OCI-LY3 (cell line): ENCODE data around the gene PIK3R6.

ENCODE experiments used
- H2AFZ ChIP-seq: fragments of 200-600, 300-600 bp; shearing (Covaris generic); 2 replicates; pipeline ENCODE4 v1.6.0; 2014; ENCODE audit warnings: antibody characterized with exemption, low read depth, low read length
- H3K27ac ChIP-seq: fragments of 200-600, 300-600 bp; sonication (generic); 2 replicates; pipeline ENCODE4 v1.5.1; 2014; ENCODE audit warnings: mild to moderate bottlenecking, low read length, moderate library complexity, mixed read lengths
- H3K27me3 ChIP-seq: fragments of 200-600, 300-600 bp; sonication (generic); 2 replicates; pipeline ENCODE4 v1.6.1; 2014; ENCODE audit warnings: low read depth, low read length, mixed read lengths
- H3K36me3 ChIP-seq: fragments of 200-600, 300-600 bp; sonication (generic); replicated peaks from 2 replicates; pipeline ENCODE3; 2014; ENCODE audit warnings: low read depth, low read length, mixed read lengths
- H3K4me1 ChIP-seq: fragments of 300-600, 200-600 bp; sonication (generic); 2 replicates; pipeline ENCODE4 v1.6.1; 2014; ENCODE audit warnings: low read length, mixed read lengths
- H3K4me2 ChIP-seq: fragments of 200-600, 300-600 bp; sonication (generic); 2 replicates; pipeline ENCODE4 v1.6.1; 2014; ENCODE audit warnings: low read length, mixed read lengths
- H3K4me3 ChIP-seq: fragments of 300-600, 200-600 bp; sonication (generic); 2 replicates; pipeline ENCODE4 v1.5.1; 2014; ENCODE audit warnings: antibody characterized with exemption, mild to moderate bottlenecking, low read length, moderate library complexity
- H3K79me2 ChIP-seq: fragments of 300-600, 200-600 bp; shearing (Covaris generic); 2 replicates; pipeline ENCODE4 v1.6.1; 2014; ENCODE audit warnings: mild to moderate bottlenecking, low read length, mixed read lengths
- H3K9ac ChIP-seq: fragments of 300-600, 200-600 bp; shearing (Covaris generic); 2 replicates; pipeline ENCODE4 v1.6.0; 2014; ENCODE audit warnings: mild to moderate bottlenecking, low read length, moderate library complexity
- H3K9me3 ChIP-seq: fragments of 200-600, 300-600 bp; shearing (Covaris generic); 2 replicates; pipeline ENCODE4 v1.6.1; 2014; ENCODE audit warnings: low read length, mixed read lengths; ENCODE audit not compliant: insufficient read depth
- H4K20me1 ChIP-seq: fragments of 200-600, 300-600 bp; sonication (generic); 2 replicates; pipeline ENCODE4 v1.6.1; 2016; ENCODE audit warnings: low read length, mixed read lengths; ENCODE audit not compliant: insufficient read depth
- EZH2phosphoT487 ChIP-seq: fragments of 200-600 bp; shearing (Covaris generic); IDR thresholded peaks from 2 replicates; pipeline ENCODE4 v1.6.1; 2018; ENCODE audit warnings: antibody characterized with exemption, mixed run types, low read depth
- TF ChIP-seq, protein P1 (sequence below): fragments of 200-600, 300-600 bp; sonication (generic); IDR thresholded peaks from 2 replicates; pipeline ENCODE4 v1.5.1; 2014; ENCODE audit warnings: antibody characterized with exemption, low read length, low read depth

PIK3R6 gene

DNA sequence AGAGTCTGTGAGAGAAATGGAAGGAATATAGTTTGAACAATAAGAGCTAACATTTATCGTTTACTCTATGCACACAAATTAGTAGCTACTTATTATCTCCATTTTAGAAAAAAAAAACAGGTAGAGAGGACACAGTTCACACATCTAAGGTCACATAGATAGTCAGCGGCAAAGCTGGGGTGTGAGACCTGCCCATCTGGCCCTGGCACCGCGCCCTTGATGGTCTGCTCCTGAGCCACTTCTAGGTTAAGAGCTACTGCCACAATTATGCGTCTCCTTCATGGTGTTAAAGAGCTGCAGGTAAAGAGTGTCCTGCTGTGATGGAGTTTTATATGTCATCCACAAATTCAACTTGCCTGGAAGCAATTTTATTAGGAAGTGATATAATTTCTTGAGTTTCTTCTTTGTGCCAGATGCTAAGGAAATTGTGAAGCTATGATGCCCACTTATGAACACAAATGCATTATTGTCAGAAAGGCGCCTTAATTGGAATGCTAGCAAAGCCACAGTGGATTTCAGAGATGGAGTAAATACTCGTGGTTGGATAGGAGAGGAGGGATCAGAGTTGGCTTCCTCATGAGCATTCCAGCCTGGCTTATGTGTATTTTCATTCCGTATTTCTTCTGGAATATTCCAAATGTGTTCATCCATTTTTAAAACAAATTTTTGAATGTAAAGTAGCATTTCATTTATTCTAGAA is 47.0 kb downstream of the PIK3R6 start:
- H3K4me1 ChIP-seq: no peaks in the 10 kb centered on the region
- H3K9ac ChIP-seq: no peak overlapping the region
- no peak overlapping the region for H3K4me2 ChIP-seq
- no peak overlapping the region for H3K4me3 ChIP-seq
- no peak overlapping the region for H3K27ac ChIP-seq
- H4K20me1 ChIP-seq: no peaks in the 10 kb centered on the region
- TF ChIP-seq EZH2phosphoT487: no peak
- TF ChIP-seq, protein P1, sequence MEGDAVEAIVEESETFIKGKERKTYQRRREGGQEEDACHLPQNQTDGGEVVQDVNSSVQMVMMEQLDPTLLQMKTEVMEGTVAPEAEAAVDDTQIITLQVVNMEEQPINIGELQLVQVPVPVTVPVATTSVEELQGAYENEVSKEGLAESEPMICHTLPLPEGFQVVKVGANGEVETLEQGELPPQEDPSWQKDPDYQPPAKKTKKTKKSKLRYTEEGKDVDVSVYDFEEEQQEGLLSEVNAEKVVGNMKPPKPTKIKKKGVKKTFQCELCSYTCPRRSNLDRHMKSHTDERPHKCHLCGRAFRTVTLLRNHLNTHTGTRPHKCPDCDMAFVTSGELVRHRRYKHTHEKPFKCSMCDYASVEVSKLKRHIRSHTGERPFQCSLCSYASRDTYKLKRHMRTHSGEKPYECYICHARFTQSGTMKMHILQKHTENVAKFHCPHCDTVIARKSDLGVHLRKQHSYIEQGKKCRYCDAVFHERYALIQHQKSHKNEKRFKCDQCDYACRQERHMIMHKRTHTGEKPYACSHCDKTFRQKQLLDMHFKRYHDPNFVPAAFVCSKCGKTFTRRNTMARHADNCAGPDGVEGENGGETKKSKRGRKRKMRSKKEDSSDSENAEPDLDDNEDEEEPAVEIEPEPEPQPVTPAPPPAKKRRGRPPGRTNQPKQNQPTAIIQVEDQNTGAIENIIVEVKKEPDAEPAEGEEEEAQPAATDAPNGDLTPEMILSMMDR: no peak
- no peaks in the 10 kb centered on the region for H3K79me2 ChIP-seq
- H3K9me3 ChIP-seq: no peaks in the 10 kb centered on the region
- no peaks in the 10 kb centered on the region for H3K36me3 ChIP-seq
- no peaks in the 10 kb centered on the region; the same call in 1 of the 2 replicates for H3K27me3 ChIP-seq
- H2AFZ ChIP-seq: no peak overlapping the region

GRCh38 chr17:8818654-8819330 is 48.7 kb downstream of the PIK3R6 start:
- Histone ChIP-seq H3K4me3 (no peak overlapping the region), H3K27ac (no peak overlapping the region), H3K4me2 (no peak overlapping the region), H3K36me3 (no peaks in the 10 kb centered on the region), H3K79me2 (no peaks in the 10 kb centered on the region), H3K4me1 (no peaks in the 10 kb centered on the region), H2AFZ (no peak overlapping the region), H3K27me3 (no peaks in the 10 kb centered on the region; the same call in 1 of the 2 replicates), H4K20me1 (no peaks in the 10 kb centered on the region), H3K9me3 (no peaks in the 10 kb centered on the region), H3K9ac (no peak overlapping the region)
- TF ChIP-seq, protein P1: no peak
- no peak for TF ChIP-seq EZH2phosphoT487

DNA sequence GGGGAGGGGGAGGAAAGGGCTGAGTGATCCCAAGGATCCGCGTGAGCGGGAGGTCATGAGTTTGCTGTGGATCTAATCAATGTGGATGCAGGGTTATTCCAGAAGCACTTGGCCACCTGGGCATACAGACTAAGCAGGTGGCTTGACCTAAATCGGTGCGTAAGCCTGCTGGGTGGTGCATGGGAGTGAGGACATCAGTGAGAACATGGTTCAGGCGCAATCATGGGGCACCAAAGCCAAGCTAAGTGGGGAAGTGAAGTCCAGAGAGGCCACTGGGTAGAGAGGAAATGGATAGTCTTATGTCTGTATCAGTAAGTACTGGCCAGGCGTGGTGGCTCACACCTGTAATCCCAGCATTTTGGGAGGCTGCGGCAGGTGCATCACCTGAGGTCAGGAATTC is 49.4 kb downstream of the PIK3R6 start:
- no peaks in the 10 kb centered on the region for H3K36me3 ChIP-seq
- H3K4me1 ChIP-seq: no peaks in the 10 kb centered on the region
- no peak overlapping the region for H3K4me3 ChIP-seq
- no peak for TF ChIP-seq EZH2phosphoT487
- TF ChIP-seq, protein P1: no peak
- no peak overlapping the region for H2AFZ ChIP-seq
- H3K4me2 ChIP-seq: no peak overlapping the region
- no peaks in the 10 kb centered on the region for H4K20me1 ChIP-seq
- no peaks in the 10 kb centered on the region for H3K79me2 ChIP-seq
- H3K27me3 ChIP-seq: no peaks in the 10 kb centered on the region; the same call in 1 of the 2 replicates
- H3K9me3 ChIP-seq: 0 out of 2 replicates have a peak, but pooled peaks cover under 1% of the 10 kb centered on the region
- H3K27ac ChIP-seq: no peak overlapping the region
- H3K9ac ChIP-seq: no peak overlapping the region

DNA sequence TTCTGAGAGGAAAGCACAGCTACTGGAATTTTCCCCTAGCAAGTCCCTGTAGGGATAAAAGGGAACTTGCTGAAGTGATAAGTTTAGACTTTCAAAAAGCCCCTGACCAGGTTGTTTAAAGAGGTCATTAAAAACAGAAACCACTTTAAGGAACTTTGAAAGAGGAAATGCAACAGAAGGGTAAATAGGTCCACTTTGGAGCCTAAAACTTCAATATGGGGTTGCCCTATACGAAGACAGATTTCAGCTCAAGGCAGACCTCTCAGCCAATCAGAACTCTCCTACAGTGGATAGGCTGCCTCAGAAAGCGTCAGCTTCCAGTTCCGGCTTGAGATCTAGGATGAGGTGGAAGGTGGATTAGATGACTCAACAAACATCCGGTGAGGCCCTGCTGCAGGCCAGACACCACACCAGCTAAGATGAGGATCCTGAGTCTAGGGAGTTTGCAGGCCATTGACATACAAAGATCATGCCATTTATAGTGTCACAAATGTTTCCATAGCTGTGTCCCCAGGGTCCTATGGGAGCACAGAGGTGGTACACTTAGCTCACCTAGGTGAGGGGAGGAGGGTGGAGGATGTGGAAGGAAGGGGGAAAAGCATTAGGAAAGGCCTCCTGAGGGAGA is 60.4 kb downstream of the PIK3R6 start:
- Histone ChIP-seq H3K4me1 (peaks cover 49% of the 10 kb centered on the region), H3K27ac (peak overlapping the region; percentile 100), H3K79me2 (no peaks in the 10 kb centered on the region), H3K9me3 (peaks cover 20% of the 10 kb centered on the region), H4K20me1 (no peaks in the 10 kb centered on the region), H3K36me3 (peaks cover 20% of the 10 kb centered on the region), H3K27me3 (no peaks in the 10 kb centered on the region), H3K9ac (peak overlapping the region; percentile 71), H2AFZ (no peak overlapping the region), H3K4me3 (peak overlapping the region; percentile 57), H3K4me2 (peak overlapping the region; percentile 78)
- TF ChIP-seq EZH2phosphoT487: no peak
- TF ChIP-seq, protein P1: no peak
